Fibroblast of skin of scalp (primary cell): Measurements from ENCODE around the gene PIP4K2C.
"Not testable (repeated sequence)": the region's sequence is repeated elsewhere in the genome, so short reads cannot be mapped to it uniquely, and the experiment has no call there.

Experiments used
- DNase-seq: peaks from one replicate; pipeline ENCODE4 v3.0.0-alpha.2; 2013

The PIP4K2C gene

GRCh38 chr12:57586128-57586527 lies 4.9 kb upstream of the PIP4K2C start:
- no peak for DNase-seq

- DNase-seq, result no peak
Observed at GRCh38 chr12:57586832-57587429, 4.1 kb upstream of the PIP4K2C start.

GRCh38 chr12:57588951-57589610 lies 1.9 kb upstream of the PIP4K2C start:
- not testable (repeated sequence) for DNase-seq

GRCh38 chr12:57590479-57590863 lies 521 bp upstream of the PIP4K2C start:
- DNase-seq, result no peak

GRCh38 chr12:57591782-57592325 lies 862 bp downstream of the PIP4K2C start:
- no peak for DNase-seq

- peak; percentile 16 for DNase-seq
Observed at GRCh38 chr12:57592551-57593165, 1.7 kb downstream of the PIP4K2C start.

DNA sequence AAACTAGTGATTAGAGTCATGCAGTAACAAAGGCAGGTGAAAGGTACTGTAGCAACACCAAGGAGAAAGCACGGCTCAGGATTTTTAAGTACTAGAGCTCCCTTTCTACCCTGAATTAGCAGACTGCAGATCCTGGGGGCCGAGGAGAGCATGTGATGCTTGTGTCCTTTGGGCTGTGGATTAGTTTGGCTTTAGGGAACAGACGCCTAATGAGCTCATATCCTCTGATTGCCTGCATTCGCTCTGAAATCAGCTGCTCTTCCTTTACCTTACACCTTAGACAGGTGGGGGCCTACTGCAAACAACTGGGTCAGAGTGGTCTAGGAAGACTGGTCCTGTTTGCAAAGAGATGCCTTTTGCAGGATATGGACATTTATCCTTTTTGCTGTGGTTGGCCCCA lies 2.2 kb downstream of the PIP4K2C start:
- no peak for DNase-seq

- no peak for DNase-seq
Observed at GRCh38 chr12:57600395-57600794, 9.4 kb downstream of the PIP4K2C start.

DNA sequence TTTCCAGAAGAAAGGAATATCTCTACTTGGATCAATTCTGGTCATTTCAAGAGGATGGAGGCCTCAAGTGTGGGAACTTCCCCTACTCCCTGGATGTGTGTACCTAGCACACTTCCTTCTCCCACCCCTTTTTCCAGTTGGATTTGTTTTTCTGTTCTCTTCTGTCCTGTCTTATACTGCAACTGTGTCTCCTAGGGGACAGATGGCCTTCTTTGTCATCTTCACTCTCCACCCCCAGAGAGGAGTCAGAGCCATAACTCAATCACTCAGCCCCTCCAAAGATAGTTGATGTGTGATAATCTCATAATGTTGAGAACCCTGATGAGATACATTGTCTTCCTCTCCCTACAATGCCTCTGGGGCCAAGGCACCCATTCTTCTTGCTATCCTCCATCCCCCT lies 11.6 kb downstream of the PIP4K2C start:
- DNase-seq, result no peak

DNA sequence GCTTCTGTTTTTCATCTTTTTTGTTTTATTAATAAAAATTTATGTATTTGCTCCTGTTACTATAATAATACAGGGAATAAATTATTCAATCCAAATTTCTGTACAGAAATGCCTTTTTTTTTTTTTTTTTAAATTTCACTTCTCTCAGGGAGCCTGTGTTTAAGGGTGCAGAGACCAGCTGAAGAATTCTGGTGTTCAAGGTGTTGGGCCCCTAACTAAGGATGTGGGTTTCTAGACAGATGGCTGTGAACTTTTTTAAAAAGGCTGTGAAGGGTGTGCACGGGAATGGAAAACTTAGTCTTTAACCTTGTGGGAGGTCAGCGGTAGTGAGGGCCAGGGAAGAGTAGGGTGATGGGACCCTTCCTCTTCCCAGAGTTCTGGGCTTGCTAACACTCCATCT lies 12.3 kb downstream of the PIP4K2C start:
- no peak for DNase-seq

DNA sequence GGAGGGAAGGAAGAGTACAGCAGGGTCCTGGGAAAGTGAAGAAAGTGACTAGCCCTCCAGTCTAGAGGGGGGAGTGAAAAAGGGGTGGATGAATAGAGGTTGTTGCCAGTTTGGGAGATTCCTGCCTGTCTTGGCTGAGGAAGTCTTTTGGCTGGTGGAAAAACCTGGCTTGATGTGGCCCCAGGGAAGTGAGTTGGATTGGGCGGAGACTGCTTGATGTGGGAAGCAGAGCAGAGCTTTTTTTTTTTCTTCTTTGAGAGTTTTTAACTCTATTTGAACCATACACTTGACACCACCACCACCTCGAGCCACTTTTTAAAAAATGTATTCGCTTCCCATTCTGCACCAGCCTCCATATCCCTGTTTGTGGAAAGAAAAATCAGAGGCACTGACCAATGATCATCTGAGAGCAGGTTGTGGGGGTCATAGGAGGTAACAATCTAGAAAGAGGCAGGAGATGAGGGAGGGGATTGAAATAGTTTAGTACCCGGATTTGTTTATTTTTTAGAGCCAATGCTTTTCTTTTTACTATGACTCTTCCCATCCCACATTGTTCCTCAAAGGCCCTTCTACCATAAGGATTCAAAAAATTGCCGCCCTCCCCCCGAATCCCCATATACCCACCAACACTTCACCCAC lies 12.9 kb downstream of the PIP4K2C start:
- peak; percentile 31 for DNase-seq

DNA sequence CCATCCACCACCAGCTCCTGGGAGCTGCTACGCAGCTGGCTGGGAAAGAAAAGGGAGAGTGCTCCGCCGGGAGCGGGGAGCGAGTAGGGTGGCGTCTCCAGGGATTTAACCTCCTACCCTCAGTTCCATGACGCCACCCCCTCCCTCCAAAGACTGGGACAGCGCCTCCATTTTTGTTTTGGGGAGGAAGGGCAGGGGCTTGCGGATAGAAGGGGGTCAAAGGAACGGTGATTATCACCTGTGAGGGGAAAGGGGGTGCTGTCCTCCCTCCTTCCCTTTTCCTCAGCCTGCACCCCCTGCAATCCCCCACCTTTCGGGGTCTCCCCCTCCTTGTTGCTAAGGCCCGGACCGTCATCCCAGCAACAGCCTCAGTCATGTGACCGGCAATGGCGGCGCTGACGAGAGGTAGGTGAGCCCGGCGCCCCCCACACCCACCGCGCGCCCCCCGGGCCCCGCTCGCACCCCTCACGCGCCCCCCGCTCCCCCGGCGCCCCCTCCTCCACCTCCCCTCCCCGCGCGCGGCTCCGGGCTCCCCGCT lies 13.5 kb downstream of the PIP4K2C start, which contains the start of gene DTX3:
Gene DTX3, plus strand, starts transcription at position 371 of the 538 bp plus-strand sequence. CDS start 1,694 bp downstream, outside the sequence.
- DNase-seq, result peak; percentile 30

GRCh38 chr12:57604992-57605810 lies 14.2 kb downstream of the PIP4K2C start:
- peak; percentile 25 for DNase-seq

GRCh38 chr12:57605811-57606311 lies 14.9 kb downstream of the PIP4K2C start:
- DNase-seq, result no peak

DNA sequence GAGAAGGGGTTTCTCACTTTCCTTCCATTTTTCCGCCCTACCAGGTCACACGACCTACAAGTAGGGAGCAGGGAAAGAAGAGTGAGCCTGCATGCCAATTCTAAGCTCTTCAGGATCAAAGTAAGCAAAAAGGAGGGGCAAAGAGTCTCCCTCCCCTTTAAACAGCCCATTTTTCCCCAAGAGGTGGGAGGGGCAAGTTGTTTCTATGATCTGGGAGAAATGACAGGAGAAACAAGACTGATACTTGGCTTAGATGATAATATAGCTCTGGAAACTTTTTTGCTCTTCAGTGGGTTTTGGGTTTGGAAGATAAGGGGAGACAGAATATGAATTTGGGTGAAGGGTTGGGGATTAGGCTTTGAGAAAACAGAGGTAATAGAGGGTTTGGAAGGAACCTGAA lies 15.4 kb downstream of the PIP4K2C start:
- no peak for DNase-seq

GRCh38 chr12:57606821-57607220 lies 15.8 kb downstream of the PIP4K2C start:
- no peak for DNase-seq

GRCh38 chr12:57607958-57608663 lies 17.1 kb downstream of the PIP4K2C start:
- DNase-seq, result no peak

GRCh38 chr12:57609101-57609780 lies 18.2 kb downstream of the PIP4K2C start:
- DNase-seq, result no peak

DNA sequence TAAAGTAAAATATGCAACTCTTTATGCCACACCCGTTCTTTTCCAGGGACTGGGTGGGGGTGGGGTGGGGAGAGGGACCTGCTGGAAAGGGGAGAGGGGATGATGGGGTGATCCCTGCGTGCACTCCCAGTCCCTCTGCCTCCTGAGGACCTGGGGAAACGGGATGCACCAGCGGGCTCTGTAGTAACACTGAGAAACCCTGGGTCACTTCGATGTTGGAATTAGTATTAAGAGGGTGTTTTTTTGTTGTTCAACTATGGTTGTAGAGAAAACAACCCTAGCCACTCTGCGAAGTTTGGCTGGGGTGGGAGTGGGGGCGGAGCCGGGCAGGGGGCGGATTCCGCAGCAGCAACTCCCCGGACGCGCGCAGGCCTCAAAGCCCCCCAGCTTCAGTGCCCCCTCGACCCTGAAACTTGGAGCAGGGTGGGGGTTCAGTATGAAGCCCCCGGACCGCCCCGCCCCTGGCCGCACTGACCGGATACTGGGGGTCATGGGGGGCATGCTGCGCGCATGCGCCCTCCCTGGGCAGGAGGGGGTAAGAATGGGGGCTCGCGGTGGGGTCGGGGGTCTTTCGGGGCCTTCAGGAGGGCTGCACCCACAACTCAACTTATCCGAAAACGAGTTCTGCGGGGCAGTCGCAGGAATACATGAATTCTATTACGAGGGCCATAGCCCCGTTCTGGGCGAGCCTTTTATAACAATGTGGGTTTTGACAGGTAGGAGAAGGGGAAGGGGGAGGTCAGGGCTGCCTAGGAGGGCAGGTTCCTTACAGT lies 19.0 kb downstream of the PIP4K2C start:
- no peak for DNase-seq
